Smooth muscle cell (in vitro differentiated cells): ENCODE data around the gene TRPM3. TPM values are rescaled to one million over a fixed set of nuclear protein-coding genes. Genes with fewer than 3 reads are reported as not detected.
A peak's percentile ranks its signal among the peaks of the same experiment; 100 is the strongest.

Experiments used
- DNase-seq: peaks from one replicate; lab custom pipeline; 2025; ENCODE audit not compliant: unreplicated experiment; lab: John Stamatoyannopoulos, UW
- H2AFZ ChIP-seq: fragments of 200-600 bp; sonication (generic); 2 replicates; pipeline ENCODE4 v1.6.0; 2016; ENCODE audit warnings: antibody characterized with exemption, low read depth, mild to moderate bottlenecking
- H3F3A ChIP-seq: fragments of 200-600 bp; sonication (generic); 2 replicates; pipeline ENCODE4 v1.6.0; 2017; ENCODE audit warnings: antibody characterized with exemption, low read depth
- H3K27ac ChIP-seq: fragments of 200-600 bp; sonication (generic); 2 replicates; pipeline ENCODE4 v1.5.1; 2016; ENCODE audit warnings: low read depth, mild to moderate bottlenecking
- H3K27me3 ChIP-seq: fragments of 200-600 bp; sonication (generic); 2 replicates; pipeline ENCODE4 v1.6.1; 2016; ENCODE audit warnings: low read depth, mild to moderate bottlenecking
- H3K36me3 ChIP-seq: fragments of 200-600 bp; sonication (generic); 2 replicates; pipeline ENCODE4 v1.5.1; 2016; ENCODE audit warnings: low read depth
- H3K4me1 ChIP-seq: fragments of 200-600 bp; sonication (generic); 2 replicates; pipeline ENCODE4 v1.5.1; 2016; ENCODE audit warnings: low read depth
- H3K4me2 ChIP-seq: fragments of 200-600 bp; sonication (generic); 2 replicates; pipeline ENCODE4 v1.6.0; 2016; ENCODE audit warnings: mild to moderate bottlenecking
- H3K4me3 ChIP-seq: fragments of 200-600 bp; sonication (generic); 2 replicates; pipeline ENCODE4 v1.5.1; 2016; ENCODE audit warnings: mild to moderate bottlenecking
- H3K79me2 ChIP-seq: fragments of 200-600 bp; sonication (generic); 2 replicates; pipeline ENCODE4 v1.6.0; 2016; ENCODE audit warnings: low read depth, mild to moderate bottlenecking
- H3K9ac ChIP-seq: fragments of 200-600 bp; sonication (generic); 2 replicates; pipeline ENCODE4 v1.6.0; 2016; ENCODE audit warnings: low read depth
- H3K9me3 ChIP-seq: fragments of 200-600 bp; sonication (generic); replicated peaks from 2 replicates; pipeline ENCODE4 v1.5.1; 2016; ENCODE audit warnings: low read depth
- H4K20me1 ChIP-seq: fragments of 200-600 bp; sonication (generic); 2 replicates; pipeline ENCODE4 v1.6.0; 2016; ENCODE audit warnings: low read depth
- CTCF ChIP-seq: fragments of 200-600 bp; sonication (generic); IDR thresholded peaks from 2 replicates; pipeline ENCODE4 v1.5.1; 2017; ENCODE audit warnings: borderline replicate concordance, mild to moderate bottlenecking, antibody characterized with exemption; ENCODE audit not compliant: insufficient read depth, poor library complexity, severe bottlenecking
- WGBS: methylation state at CpG from one replicate; pipeline ENCODE4 v1.1.7; 2016; ENCODE audit warnings: low lambda C conversion rate; 5-methylcytosine and 5-hydroxymethylcytosine counted together
- polyA plus RNA-seq: library from polyadenylated mRNA; unstranded; fragments of >200 nt; fragmentation: Nextera tagmentation; extraction: Ambion mirVana; gene quantifications from 2 replicates; pipeline ENCODE4 v1.2.1, GENCODE V29; 2016
- total RNA-seq: library from RNA; depleted of rRNA; stranded (reverse); fragments of >200 nt; gene quantifications from 2 replicates; pipeline ENCODE4 v1.2.3, GENCODE V29; 2014

Gene TRPM3
- total and polyA plus RNA-seq, 2 experiments from 2014 or later: not detected

DNA sequence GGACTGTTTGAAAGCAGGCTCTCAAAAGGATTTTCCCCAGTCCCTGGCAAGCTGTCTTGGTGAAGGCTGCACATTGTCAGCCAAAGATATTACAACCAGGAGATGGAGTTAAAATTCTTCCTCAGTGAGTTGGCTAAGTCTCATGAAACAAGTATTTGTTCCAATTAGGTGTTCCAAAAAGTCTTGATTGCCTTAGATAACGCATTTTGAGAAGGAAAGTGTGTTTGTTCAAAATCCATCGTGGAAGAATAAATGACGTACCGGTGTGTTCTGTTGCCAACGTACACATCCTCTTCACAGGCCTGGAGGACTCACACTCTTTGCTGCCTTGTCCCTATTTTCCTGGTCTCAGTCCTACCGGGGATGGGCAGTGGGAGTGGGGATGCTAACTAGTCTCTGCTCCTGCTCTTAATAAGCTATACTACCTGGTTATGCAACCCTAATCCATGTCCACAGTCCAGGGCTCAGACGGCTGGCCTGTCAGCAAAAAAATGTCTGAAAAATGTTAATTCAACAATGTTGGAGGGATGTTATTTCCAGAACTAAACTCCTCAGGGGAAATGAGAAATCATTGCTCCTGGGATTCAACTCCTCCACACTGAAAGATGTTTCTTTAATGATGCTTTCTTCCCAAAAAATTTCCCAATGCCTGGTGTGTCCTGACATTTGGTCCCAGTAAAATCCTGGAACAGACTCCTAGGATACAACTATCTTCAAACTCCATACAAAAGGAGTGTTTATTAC lies 531.7 kb downstream of the TRPM3 start:
- no peak for TF ChIP-seq CTCF
- Histone ChIP-seq H3K4me1 (peaks cover 6% of the 10 kb centered on the region), H3K27ac (peak overlapping the region; percentile 94), H4K20me1 (no peaks in the 10 kb centered on the region), H3K9ac (peak overlapping the region; percentile 40), H3K4me2 (peak overlapping the region; percentile 65), H3K79me2 (no peaks in the 10 kb centered on the region), H3K27me3 (no peaks in the 10 kb centered on the region), H3K9me3 (no peaks in the 10 kb centered on the region), H3K4me3 (no peak overlapping the region), H3K36me3 (no peaks in the 10 kb centered on the region), H3F3A (peaks cover 27% of the 10 kb centered on the region), H2AFZ (peak overlapping the region; percentile 31)
- no peak for DNase-seq
- WGBS: 40% methylated on average over 7 of the region's 7 CpGs

- peak overlapping the region; percentile 94 for H3K27ac ChIP-seq
- no peaks in the 10 kb centered on the region for H3K27me3 ChIP-seq
- no peak overlapping the region for H2AFZ ChIP-seq
- no peaks in the 10 kb centered on the region for H3K9me3 ChIP-seq
- peaks cover 27% of the 10 kb centered on the region for H3F3A ChIP-seq
- H4K20me1 ChIP-seq: no peaks in the 10 kb centered on the region
- peaks cover 6% of the 10 kb centered on the region for H3K4me1 ChIP-seq
- peak overlapping the region; percentile 65 for H3K4me2 ChIP-seq
- peak overlapping the region; percentile 63 for H3K9ac ChIP-seq
- H3K4me3 ChIP-seq: no peak overlapping the region
- whole genome bisulfite sequencing: 96% methylated on average over 4 of the region's 4 CpGs
- no peak for TF ChIP-seq CTCF
- H3K79me2 ChIP-seq: no peaks in the 10 kb centered on the region
- DNase-seq: no peak
- H3K36me3 ChIP-seq: no peaks in the 10 kb centered on the region
Observed at GRCh38 chr9:70588999-70589398, 532.4 kb downstream of the TRPM3 start.

DNA sequence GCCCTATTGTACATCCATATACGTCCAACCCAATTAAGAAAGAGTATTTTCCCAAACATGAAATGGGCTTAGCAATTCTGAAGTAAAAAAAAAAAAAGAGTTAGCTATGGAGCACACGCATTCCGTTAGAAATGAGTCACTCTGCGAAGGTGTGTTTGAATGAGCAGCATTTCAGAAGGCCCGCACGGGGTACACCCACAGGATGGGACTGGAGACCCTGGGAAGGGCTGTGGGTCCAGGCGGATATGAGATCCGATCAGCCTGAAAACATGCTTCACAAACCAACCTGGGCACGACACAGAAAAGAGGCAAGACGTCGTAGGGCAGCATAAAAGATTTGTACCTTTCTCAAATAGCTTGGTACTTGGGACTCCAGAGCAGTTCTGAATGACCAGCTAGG lies 533.0 kb downstream of the TRPM3 start:
- Histone ChIP-seq H2AFZ (no peak overlapping the region), H3K36me3 (no peaks in the 10 kb centered on the region), H3K27ac (peak overlapping the region; percentile 94), H3K79me2 (no peaks in the 10 kb centered on the region), H3K4me2 (no peak overlapping the region), H4K20me1 (no peaks in the 10 kb centered on the region), H3F3A (peaks cover 27% of the 10 kb centered on the region), H3K9me3 (no peaks in the 10 kb centered on the region), H3K9ac (peak overlapping the region; percentile 63), H3K4me1 (peaks cover 6% of the 10 kb centered on the region), H3K27me3 (no peaks in the 10 kb centered on the region), H3K4me3 (no peak overlapping the region)
- no peak for DNase-seq
- 64% methylated on average over 11 of the region's 11 CpGs for WGBS
- no peak for TF ChIP-seq CTCF

GRCh38 chr9:70587201-70587600 lies 534.2 kb downstream of the TRPM3 start:
- peak overlapping the region; percentile 23 for H3K4me2 ChIP-seq
- peaks cover 27% of the 10 kb centered on the region for H3F3A ChIP-seq
- H2AFZ ChIP-seq: peak overlapping the region; percentile 21
- peaks cover 6% of the 10 kb centered on the region for H3K4me1 ChIP-seq
- H3K27ac ChIP-seq: peak overlapping the region; percentile 94
- H3K9me3 ChIP-seq: no peaks in the 10 kb centered on the region
- H3K36me3 ChIP-seq: no peaks in the 10 kb centered on the region
- H3K27me3 ChIP-seq: no peaks in the 10 kb centered on the region
- no peak overlapping the region for H3K4me3 ChIP-seq
- no peaks in the 10 kb centered on the region for H4K20me1 ChIP-seq
- 57% methylated on average over 3 of the region's 3 CpGs for WGBS
- no peaks in the 10 kb centered on the region for H3K79me2 ChIP-seq
- no peak for TF ChIP-seq CTCF
- peak overlapping the region; percentile 63 for H3K9ac ChIP-seq
- no peak for DNase-seq
